Activated CD4-positive, alpha-beta T cell treated with anti-CD3 and anti-CD28 coated beads, Interleukin-10, Interleukin-2, amounts not matched to agents 100 ng/mL and 50 ng/mL, durations not matched to agents 16 hours and 8 hours (primary cell): ENCODE measurements around the gene U2AF2.
A peak's percentile ranks its signal among the peaks of the same experiment; 100 is the strongest.

ENCODE experiments used
- DNase-seq: peaks from one replicate; pipeline ENCODE4 v3.0.0-alpha.2; 2020

Gene U2AF2

GRCh38 chr19:55622242-55622969 is 32.4 kb upstream of the U2AF2 start:
- no peak for DNase-seq

- no peak for DNase-seq
These were observed 31.7 kb upstream of the U2AF2 start for GRCh38 chr19:55623130-55623529.

- no peak for DNase-seq
These were observed 31.3 kb upstream of the U2AF2 start for GRCh38 chr19:55623561-55623960.

GRCh38 chr19:55624109-55625003 is 30.5 kb upstream of the U2AF2 start, which contains the start of gene ZNF784:
Gene ZNF784 (minus strand): TSS chr19:55624566. CDS start chr19:55624561, 5 bp downstream.
- peak; percentile 96 for DNase-seq

GRCh38 chr19:55625004-55625326 is 29.9 kb upstream of the U2AF2 start:
- no peak for DNase-seq

- peak; percentile 93 for DNase-seq
These were observed 28.5 kb upstream of the U2AF2 start for GRCh38 chr19:55626350-55626749.

GRCh38 chr19:55632463-55632834 is 22.4 kb upstream of the U2AF2 start:
- DNase-seq: peak; percentile 93

GRCh38 chr19:55633861-55634260 is 21.0 kb upstream of the U2AF2 start:
- DNase-seq: no peak

- DNase-seq: no peak
These were observed 19.5 kb upstream of the U2AF2 start for GRCh38 chr19:55635334-55635717.

GRCh38 chr19:55635856-55636440 is 18.9 kb upstream of the U2AF2 start:
- DNase-seq: no peak

GRCh38 chr19:55636723-55637122 is 18.1 kb upstream of the U2AF2 start:
- DNase-seq: no peak

- DNase-seq: no peak
These were observed 17.3 kb upstream of the U2AF2 start for GRCh38 chr19:55637534-55637933.

GRCh38 chr19:55638864-55639359 is 15.9 kb upstream of the U2AF2 start:
- peak; percentile 80 for DNase-seq

- DNase-seq: peak; percentile 87
These were observed 14.7 kb upstream of the U2AF2 start for GRCh38 chr19:55640043-55640576.

GRCh38 chr19:55640577-55641425 is 14.0 kb upstream of the U2AF2 start, which contains the start of gene ZNF580:
Gene ZNF580 (plus strand): TSS chr19:55641002. CDS start chr19:55642509, 1,507 bp downstream.
- peak; percentile 81 for DNase-seq

GRCh38 chr19:55641426-55642152 is 13.2 kb upstream of the U2AF2 start:
- DNase-seq: peak; percentile 54

- peak; percentile 49 for DNase-seq
These were observed 12.5 kb upstream of the U2AF2 start for GRCh38 chr19:55642153-55643002.

GRCh38 chr19:55643003-55643886 is 11.6 kb upstream of the U2AF2 start, which contains the start of gene ZNF581:
Gene ZNF581 (plus strand): TSS chr19:55643649. CDS start chr19:55644572, 923 bp downstream.
- peak; percentile 87 for DNase-seq

GRCh38 chr19:55643887-55644176 is 11.0 kb upstream of the U2AF2 start:
- no peak for DNase-seq
